Sigmoid colon (tissue), 3 donors: ENCODE data around the gene MT1F.
A peak's percentile ranks its signal among the peaks of the same experiment; 100 is the strongest.

ENCODE experiments used
- CTCF ChIP-seq, 4 experiments: fragments of 450-650 bp in 3 of 4; fragments of 200-600 bp in 1 of 4; IDR thresholded peaks; one replicate each; pipeline ENCODE4 v1.5.1; 2016 to 2019; ENCODE audit warnings: antibody characterized with exemption in 4 of 4, mild to moderate bottlenecking in 3 of 4, moderate library complexity in 2 of 4
- POLR2A ChIP-seq, 2 donors: fragments of 450-650 bp; IDR thresholded peaks; one replicate each; pipeline ENCODE4 v1.6.1; 2016; ENCODE audit warnings: antibody characterized with exemption in 2 of 2, mild to moderate bottlenecking in 2 of 2, moderate library complexity in 2 of 2

- TF ChIP-seq POLR2A (IDR thresholded peaks at IDR 0.05), result no peak
- peak in 3 of 4 experiments; percentile 44 to 57 (median 47) for TF ChIP-seq CTCF (IDR thresholded peaks at IDR 0.05)
Observed at GRCh38 chr16:56673921-56674320, 16.2 kb downstream of the MT1F start.
